Dedifferentiated amniotic fluid mesenchymal stem cell (primary cell): Measurements from ENCODE around the gene IRF6.

ENCODE experiments used
- DNase-seq: peaks from one replicate; pipeline ENCODE4 v3.0.0-alpha.2; 2016; ENCODE audit errors: extremely low spot score

Gene IRF6

DNA sequence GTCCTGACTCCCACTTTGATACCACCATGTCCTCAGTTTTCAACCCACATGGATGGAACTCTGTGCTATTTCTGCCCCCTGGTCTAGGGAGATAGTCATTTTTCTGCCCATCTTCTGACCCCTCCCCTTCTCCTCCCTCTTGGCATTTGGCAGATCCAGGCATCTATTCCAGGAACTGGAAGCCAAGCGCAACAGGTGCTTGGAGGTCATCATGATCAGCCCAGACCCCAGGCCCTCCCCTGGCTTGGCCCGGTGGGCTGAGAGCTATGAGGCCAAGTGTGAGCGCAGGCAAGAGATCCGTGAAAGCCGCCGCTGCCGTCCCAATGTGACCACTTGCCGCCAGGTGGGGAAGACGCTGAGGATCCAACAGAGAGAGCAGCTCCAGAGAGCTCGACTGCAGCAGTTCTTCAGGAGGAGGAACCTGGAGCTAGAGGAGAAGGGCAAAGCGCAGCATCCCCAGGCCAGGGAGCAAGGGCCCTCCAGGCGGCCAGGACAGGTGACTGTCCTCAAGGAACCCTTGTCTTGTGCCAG, 46.0 kb downstream of the IRF6 start:
- no peak for DNase-seq

DNA sequence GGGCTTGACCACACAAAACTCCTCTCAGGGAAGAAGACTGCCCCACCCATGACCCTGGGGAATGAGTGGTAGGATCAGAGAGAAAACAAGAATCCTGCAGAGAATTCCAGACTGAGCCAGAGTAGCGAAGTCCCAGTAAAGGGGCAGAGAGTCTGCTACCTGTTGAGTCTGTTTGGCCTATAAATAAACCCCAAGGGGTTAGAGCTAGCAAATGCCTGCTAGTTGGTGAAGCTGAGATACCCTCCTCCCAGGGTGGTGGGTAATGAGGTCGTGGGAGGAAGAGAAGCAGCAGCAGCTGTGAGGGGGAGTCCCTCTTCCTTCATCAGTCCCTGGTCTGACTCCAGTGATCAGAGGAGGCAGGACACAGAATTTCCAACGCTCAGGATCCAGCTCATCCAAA, 47.5 kb downstream of the IRF6 start:
- DNase-seq, result no peak

DNA sequence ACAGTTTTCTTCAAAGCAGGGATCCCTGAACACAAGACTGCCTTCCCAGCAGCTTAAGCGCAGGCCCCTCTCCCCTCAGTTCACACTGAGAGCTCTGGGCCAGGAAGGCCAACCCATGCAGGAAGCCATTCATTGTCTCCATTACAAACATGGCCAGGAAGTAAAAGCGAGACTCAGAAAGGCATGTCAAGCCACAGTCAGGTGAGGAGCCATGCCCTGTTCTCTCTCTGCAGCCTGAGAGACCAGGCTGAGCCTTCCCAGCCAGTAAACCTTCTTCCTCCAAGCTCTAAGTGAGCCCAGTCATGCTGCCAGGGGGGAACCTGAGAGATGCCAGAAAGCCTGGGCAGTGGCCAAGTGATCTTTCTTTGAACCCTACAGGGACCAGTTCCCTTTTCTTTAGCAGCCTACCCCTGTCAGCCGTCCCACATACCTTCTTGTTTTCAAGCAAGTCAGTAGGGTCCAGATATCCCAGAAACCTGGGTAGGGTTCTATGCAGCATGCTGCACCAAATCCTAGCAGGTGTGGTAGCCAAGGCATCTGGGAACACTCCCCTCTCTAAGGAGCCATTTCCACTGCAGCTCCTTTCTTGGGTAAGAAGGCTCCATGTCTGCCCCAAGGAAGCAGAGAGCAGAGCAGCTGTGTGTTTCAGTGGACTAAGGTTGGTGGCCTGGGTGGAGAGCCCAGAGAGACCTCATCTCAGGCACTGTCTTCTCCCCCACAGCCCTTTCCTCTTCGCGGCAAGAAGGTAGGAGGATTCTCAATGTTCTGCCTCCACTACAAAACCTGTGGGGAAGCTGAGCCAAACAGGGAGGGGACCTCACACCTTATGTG, 49.1 kb downstream of the IRF6 start:
- no peak for DNase-seq

DNA sequence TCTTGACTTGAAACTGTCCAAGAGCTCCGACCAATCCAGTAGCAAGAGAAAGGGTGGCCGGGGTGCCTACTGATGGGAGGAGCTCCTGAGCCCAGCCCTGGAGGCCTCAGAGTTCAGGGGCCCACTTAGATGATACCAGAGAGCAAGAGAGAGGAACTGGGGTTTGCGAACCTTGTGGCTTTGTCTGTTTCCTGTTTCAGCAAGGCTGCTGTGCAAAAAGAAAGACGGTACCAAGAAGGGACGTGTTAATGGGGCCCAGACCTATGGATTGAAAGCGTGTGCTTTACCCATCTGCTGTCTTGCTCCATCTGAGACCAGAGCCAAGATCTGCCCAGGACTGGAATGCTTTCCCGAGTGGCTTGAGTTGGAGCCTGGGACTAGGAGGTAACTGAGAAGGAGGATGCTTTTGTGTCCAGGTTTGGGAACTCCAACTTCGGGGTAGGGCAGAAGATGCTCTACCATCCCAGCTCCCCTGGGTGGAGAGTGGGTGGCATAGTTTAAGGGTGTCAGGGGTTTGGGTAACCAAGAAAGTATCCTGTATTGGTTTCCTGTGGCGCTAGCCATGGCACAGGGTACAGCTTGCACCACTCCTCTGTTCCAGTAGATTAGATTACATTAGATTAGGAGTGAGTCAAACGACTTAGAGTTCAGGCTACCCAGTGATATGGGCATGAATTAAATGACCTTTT, 49.9 kb downstream of the IRF6 start, which contains the start of gene TRAF3IP3:
Gene TRAF3IP3 (plus strand): TSS at position 128 of the 689 bp plus-strand sequence. CDS start 3,987 bp downstream, outside the sequence.
- no peak for DNase-seq

DNA sequence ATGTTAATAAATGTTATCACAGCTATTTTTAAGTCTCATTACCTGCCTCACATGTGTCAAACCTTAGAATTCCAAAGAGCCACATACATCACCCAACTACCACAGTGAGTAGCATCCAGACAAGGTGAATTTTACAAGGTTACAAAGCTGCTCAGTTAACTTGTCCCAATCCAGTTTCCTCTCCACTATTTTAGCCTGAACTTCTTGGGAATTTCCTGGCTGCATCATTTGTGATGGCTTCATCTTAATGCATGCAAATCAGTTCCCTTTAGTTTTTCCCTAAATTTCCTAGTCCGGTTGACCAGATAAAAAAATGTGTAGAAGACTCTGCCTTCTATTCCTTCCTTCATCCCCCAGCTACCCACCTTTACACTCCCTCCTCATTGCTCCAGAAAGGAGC, 50.7 kb downstream of the IRF6 start:
- no peak for DNase-seq

DNA sequence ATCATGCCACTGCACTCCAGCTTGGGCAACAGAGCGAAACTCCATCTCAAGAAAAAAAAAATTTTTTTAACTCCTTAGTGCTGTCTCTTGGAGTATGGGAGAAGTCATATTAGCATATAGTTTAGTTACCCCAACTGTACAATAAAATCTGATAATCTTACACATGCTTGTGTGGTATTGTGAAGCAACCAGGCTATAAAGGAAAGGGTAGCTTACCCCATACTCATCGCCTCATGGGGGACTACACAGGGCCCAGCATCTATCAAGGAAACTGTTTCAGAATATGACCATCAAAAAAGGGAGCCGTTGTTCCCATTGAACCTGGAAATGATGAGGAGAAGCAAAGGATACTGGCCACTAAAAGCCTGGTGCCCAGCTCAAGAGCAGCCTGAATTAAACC, 53.1 kb downstream of the IRF6 start:
- DNase-seq, result no peak

DNA sequence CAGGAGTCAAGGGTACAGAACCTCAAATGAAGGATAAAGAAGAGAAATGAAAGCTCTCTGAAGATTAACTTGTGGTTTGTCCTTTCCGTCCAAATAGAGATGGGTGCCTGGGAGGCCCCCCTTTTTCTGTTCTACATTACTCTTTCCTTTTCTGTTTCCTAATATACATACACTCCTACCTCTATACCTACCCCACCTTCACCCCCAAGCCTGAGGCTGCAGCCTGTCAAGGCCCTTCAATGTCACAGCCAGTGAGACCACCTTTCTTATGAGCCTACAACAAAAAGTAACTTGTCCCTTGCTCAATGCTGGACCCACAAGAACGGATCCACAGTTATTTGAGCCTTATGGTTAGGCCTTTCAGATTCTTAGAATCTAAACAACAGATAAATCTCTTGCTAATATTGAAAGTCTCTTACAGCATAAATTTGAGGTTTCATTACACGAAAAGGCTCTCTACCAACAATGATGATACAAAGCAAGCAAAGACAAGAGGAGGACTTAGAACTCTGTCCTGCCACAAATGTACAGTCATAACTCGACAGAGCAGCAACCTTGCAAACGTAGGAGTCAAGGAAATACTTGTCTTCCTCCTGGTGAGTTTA, 54.2 kb downstream of the IRF6 start:
- DNase-seq, result no peak

DNA sequence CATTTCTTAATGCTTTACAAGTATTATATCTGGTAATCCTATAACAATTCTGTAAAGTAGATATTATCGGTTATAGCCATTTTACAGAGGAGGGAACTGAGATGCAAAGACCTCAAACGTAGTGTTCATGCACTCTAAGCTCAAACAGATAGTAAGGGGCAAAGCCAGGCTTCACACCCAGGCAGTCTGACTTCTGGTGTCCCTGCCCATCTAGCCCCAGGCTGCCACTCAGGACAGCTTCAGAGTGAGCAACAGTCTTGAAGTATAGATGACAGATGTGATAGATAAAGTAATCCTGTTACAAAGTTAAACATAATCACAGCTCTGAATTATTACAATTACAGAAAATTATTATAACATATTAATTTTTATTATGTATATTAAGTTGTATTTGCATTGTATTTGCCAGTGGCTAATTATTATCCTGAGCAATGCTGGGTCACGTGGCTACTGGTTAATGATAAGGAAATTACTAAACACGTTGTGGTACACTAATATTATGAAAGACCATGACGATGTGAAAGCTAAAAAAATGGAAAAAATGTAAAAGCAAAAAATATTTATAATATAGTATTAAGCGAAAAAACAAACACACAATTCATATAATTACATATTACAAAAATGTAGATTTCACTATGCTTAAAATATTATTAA, 56.1 kb downstream of the IRF6 start:
- DNase-seq, result no peak

DNA sequence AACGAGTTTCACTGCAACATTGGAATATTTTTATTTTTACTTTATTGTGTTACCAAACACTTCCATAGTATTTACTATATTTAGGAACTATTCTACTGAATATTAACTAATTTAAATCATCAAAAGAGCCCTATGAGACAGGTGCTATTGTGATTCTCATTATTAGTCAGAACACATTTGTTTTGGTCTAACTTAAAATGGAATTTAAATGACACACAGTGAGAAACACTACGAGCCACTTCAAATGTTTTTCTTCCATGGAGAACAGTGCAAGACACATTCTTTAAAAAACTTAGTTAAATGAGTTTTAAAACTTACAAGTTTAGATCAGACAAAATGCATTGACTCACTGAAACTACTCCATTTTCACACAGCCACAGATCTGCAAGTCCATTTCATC, 56.7 kb downstream of the IRF6 start:
- DNase-seq, result no peak

DNA sequence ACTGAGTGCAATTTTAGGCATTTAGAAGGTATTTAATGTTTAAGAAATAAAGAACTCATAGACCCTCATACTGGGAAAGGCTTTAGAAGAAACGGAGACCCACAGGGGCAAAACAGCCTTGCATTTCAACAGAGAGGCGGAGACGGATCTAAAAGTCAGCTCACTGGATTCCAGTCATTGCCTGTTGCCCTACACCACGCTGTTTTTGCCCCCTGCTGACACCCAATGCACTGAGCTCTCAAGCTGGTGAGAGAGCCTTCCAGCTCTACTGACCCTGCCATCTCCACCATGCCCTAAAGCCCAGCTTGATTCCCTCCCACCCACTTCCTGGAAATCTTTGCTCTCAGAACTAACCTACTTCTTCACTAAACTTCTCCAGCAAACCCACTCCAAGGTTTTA, 57.3 kb downstream of the IRF6 start:
- no peak for DNase-seq

DNA sequence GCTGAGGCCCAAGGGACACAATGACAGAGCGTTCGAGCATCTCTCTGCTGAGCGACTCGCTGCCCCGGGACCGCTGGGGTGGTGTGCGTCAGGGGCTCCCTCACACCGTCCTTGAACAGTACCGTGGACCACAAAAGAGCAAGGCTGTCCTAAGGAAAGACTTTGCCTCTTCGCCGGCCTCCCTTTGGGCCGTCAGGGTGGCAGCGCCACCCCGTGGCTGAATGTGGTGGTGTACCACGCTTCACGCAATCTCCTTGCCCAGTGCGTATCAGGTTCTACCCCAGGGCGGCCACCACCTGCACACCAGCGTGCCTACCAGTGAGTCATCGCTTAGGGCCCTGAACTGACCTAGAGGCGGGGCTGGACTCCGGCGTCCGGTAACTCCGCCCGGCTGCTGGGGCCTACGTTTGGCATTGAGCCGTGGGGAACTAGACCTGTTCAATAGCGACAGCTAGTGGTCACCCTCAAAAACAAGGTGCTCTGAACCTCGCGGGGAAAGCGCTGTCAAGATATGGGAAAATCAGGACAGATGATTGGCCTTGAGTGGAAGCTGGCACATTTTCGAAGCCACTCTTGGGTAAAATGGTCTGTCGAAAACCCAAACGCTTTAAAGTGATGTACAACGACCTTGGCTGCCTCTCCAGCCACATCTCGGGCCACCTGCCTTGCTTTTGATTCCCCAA, 58.2 kb downstream of the IRF6 start:
- DNase-seq, result peak; percentile 72

DNA sequence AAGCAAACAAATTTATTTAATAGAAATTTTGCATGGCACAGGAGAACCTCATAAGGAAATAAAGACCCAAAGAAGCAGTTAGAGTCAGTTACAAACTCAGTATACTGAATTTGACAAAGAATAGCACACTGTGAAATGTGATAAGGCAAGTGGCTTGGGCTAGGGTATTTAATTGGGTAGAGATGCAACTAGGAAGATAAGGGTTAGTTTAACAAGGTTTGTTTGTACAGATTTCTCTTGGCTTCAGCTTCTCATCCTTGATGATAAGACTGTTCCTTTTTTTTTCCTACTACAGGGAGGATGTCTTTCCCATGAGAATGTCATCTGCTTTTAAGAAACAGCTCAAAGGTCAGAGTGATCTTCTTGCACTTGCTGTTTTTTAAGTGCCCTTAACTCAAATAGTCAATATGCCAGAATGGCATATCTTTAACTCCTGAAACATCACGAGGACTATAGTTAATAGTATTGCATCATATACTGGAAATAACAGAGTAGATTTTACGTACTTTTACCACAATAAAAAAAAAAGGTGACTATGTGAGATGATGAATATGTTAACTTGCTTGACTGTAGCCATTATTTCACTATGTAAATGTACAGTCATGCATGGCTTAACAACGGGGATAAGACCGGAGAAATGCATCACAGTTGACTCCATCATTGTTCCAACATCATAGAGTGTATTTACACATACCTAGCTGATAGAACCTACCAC, 59.3 kb downstream of the IRF6 start:
- DNase-seq, result no peak

DNA sequence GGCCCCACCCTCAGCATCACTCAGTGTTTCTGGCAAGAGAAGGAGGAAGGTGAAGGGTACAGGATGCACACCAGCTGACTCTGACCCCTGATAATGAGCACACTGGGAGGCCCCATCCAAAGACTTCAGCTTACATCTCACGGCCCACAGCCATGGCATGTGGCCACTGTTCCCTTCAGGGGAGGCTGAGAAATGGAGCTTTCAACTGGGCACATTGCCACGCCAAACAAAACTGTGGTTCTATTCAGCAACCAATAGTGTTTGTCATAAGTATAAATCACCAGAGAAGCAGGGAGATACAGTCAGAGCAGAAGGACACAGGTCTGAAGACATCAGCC, 62.8 kb downstream of the IRF6 start:
- no peak for DNase-seq

DNA sequence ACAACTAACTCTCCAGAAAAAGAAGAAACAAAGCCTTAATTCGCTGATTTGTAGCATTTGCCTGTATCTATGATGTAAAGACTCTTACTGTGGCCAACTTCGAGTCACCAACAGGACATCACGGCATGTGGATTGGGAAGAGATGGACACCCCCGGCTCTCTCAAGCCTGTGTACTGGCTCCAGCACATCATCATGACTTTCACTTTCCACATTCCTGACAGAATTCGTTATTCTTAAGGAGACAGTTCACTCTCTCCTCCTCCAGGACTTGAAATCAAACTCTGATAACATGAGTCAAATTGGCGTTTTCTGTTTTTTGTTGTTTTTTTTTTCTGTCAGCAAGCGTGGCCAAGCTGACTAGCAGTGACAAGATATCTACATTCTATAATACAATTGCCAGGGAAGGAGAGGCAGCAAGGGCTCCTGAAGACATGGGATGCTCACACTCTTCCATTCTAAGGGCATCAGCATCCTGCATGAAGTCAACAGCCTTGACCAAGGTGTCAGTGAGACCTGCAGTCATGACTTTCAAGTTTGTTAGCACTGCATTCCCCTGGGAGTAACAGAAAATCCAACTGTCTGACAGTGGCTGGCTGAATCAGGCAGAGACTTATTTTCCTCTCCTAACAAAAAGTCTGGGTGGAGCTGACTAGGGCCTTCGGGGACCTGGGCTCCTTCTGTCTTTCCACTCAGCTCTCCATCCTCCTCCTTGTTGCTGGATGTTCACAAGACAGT, 63.4 kb downstream of the IRF6 start:
- DNase-seq, result peak; percentile 25

DNA sequence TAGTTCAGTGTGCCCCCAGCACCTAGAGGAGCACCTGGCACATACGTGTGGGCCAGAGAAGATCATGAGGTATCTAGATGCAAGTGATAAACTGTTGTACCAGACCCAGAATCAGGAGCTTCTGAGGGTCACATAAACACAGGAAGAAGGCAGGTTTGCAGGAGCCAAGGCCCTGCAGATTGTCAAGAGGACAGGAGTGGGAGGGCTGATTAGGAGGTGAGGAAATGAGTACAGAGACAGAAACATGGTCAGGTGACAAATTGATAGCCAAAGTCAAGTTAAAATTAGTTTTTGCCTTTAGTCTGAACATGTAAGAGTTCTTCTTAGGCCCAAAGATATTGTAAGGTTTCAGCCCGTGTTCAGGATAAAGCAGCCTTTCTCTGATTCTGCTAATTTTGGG, 64.1 kb downstream of the IRF6 start:
- DNase-seq, result no peak

DNA sequence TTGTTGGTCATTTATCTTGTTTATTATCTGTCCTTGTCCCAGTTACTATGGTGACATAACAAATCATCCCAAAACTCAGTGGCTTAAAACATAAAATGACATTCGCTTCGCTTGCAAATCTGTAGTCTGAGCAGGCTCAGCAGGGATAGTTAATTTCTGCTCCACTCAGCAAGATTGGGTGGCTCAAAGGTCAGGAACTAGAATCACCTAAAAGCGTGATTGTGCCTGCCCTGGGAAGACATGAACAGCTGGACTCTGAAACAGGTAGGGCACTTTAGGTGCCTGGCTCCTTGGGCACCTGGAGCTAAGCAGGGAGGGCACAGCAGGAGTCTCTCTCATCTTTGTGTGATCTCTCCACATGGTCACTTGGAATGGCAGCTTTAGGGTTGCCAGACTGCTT, 64.7 kb downstream of the IRF6 start:
- DNase-seq, result no peak

DNA sequence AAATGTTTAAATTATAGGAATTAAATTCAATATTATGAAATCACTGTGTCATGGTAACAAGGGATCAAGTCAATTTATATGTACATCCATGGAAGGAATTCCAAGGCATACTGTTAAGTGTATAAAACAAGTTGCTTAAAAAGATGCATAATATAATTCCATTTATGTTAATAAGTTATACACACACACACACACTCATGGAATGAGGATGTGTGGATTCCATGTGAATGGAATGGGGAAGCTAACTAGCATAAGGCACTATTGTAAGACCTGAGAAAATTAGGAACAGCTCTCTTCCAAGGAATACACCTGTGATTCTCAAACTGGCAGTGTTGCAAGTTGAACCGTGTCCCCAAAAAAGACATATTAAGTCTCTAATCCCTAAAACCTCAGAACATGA, 67.7 kb downstream of the IRF6 start:
- no peak for DNase-seq

DNA sequence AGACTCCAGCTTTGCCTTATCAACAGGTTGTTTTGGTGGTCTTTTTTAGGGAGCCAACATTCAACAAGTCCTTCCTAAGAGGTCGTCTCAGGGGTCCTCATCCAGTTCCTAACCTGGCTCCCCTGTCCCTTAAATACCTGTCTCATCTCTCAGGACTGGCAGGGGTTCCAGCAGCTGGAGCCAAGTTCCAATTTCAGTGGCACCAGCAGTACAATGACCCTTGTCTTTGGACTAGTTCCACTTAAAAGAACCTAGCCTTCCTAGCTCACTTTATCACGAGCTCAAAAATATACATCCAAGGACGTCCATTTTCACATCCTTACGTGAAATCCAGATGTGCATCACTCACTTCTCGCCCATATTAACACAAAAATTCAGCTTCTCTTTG, 68.8 kb downstream of the IRF6 start:
- no peak for DNase-seq

DNA sequence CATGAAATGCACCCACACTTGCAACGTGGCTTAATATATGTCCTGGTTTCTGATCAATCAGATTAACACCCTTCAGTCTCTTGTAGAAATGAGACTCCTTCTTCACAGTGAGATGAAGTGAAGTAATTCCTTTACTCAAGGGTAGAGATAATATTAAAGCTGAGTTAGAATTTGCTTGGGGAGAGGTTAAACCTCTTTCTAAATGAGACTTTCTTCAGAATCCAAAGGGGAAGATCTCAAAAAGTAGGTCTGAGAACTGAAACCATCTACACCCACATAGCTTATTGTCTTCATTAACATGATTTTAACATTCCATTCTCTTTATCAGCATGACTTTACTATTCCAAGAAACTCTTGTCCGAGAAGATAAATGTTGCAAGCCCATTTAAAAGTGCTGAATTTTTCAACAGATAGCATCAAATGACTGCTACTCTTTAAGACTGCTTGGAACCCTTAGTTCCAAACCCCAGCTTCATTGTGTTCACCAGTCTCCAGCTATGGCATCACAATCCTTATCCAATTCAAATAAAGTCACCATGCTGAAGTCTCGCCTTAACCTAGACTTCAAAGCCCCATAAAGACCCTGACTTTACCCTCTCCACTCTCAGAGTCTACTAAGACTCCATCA, 69.3 kb downstream of the IRF6 start:
- no peak for DNase-seq
